GM18858 (cell line): Measurements from ENCODE around the gene TRUB1.
"Not testable (repeated sequence)": the region's sequence is repeated elsewhere in the genome, so short reads cannot be mapped to it uniquely, and the experiment has no call there.

ENCODE experiments used
- ATAC-seq: cut with Tn5 transposase; IDR thresholded peaks from one replicate; pipeline ENCODE4 v1.9.1; 2021; ENCODE audit not compliant: unreplicated experiment

The TRUB1 gene

GRCh38 chr10:114937962-114938855, at the start of gene TRUB1:
Gene TRUB1 (plus strand): TSS chr10:114938195. CDS start chr10:114938254, 59 bp downstream.
- peak; percentile 100 for ATAC-seq

DNA sequence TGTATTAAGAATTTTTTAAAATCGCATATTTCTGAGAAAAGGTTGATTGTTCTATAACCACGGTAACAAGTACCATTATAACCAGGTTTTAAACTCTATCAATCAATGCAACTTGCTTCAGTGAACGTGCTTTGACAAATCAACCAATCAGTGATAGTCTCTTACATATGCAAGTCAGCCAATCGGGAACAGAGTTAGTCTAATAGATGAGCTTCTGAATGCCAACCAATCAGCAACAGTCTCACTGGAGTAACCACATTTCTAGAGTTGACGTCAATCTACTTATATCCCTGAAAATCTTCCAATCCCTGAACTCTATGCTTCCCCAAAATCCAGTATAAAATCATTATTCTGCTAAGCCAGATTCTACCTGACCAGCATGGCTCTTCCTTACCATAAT, 44.7 kb upstream of the TRUB1 start:
- no peak for ATAC-seq

DNA sequence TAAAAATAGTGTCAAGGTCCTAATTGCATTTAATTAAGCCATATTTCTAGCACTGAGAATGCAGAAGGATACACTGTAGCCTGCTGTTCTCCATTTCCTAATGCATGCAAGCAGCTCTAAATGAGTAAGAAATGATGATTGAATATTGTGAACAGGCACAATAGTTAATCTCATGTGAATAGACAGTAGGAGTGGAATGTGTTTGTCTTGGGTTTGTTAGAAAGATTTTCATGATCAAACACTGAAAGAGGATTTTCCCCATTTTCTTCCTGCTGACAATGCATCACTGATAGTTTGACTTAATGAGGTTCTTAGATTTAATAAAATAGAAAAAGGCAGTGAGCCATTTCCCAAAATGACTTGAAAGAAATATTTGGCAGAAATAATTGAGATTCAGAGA, 43.1 kb upstream of the TRUB1 start:
- ATAC-seq, result no peak

GRCh38 chr10:114897011-114897410, 41.0 kb upstream of the TRUB1 start:
- not testable (repeated sequence) for ATAC-seq

GRCh38 chr10:114897593-114897992, 40.4 kb upstream of the TRUB1 start:
- ATAC-seq, result no peak

- no peak for ATAC-seq
Measured at GRCh38 chr10:114899982-114900381, 38.0 kb upstream of the TRUB1 start.

DNA sequence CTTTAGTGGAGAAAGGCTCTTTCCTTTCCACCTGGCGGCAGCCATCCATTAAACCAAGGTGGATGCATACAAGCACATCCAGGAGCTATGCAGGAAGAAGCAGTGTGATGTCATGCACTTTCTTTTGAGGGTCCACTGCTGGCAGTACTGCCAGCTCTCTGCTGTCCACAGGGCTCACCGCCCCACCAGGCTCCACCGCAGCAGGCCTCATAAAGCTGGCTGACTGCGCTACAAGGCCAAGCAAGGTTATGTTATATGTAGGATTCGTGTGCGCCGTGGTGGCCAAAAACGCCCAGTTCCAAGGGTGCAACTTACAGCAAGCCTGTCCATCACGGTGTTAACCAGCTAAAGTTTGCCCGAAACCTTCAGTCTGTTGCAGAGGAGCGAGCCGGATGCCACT, 37.3 kb upstream of the TRUB1 start:
- ATAC-seq, result no peak

DNA sequence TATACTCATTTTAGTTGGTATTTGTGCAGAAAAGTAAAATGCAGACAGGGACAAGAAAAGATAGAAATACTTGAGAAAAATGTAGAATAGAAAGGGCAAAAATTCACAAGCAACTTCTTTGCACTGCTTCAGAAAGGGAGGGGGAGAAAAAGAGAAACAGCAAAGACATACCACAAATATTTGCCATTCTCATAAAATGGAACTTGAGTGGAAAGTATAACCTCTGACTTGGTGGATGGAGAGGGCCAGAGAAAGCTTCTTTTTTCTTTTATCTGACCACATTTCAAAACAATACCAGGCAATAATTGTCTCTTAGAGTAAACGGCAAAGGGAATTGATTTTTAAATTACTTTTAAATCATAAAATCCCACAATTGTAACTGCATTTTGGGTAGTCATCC, 35.8 kb upstream of the TRUB1 start:
- ATAC-seq, result no peak

DNA sequence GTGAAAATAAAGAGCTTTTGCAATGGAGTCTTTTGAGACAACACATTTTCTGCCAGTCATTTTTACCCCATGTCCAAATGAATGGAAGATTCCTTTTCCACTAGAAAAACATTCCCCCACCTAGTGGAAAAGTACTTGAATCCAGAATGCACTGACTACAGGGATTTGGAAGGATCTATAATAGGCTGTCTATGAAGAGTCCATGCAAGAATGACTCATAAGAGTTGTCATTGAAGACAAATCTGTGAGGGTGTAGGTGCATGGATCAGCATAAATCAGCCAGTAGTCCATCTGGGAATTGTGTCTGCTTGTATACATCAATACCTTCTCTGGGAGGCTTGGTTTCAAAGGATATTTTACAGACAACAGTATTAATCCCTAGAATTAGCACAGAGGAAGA, 32.5 kb upstream of the TRUB1 start:
- no peak for ATAC-seq

- ATAC-seq, result no peak
Measured at GRCh38 chr10:114906981-114907380, 31.0 kb upstream of the TRUB1 start.

DNA sequence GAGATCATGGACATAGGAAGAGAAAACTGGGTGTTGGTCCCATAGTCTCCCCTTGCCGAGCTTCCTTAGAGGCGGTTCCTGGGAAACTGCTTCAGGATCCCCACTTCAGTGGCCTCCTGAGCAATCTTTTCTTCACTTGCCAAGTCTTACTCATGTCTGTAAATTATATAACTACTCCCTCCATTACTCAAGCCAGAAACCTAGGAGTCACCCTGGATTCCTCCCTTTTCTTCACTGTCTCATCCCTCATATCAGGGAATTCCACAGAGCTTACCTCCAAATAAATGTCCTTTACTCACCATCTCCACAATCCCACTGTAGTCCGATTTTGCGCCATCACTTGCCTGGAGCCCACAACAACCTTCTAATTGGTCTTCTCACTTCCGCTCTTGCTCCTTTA, 29.1 kb upstream of the TRUB1 start:
- no peak for ATAC-seq

DNA sequence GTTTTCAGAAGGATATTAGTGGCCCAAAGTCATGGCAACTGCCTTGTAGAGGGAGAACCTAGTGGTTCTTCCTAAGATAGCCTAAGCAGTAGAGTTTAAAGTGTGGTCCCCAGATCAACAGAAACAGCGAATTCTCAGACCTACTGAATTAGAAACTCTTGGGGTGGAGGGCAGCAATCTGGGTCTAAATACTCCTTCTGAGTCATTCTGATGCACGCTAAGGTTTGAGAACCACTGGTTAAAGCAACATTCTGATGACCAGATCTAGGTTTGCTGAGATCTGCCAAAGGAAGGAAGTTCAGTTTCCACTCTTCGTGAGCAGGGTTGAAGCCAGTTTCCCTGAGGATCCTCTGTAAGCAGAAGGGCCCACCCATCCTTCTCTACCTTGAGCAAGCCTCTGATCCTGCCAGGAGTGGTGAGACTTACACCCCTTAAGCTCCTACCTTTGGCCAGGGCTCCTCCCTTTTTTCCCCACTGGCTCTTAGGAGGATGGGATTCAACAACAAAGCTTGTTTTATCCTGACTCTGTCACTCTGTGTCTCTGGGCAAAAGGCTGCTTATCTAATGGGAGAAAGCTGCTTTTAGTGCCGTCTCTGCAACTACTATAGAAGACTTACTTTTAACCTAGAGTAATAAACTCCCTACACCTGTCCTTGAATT, 26.8 kb upstream of the TRUB1 start:
- ATAC-seq, result peak; percentile 71

- no peak for ATAC-seq
Measured at GRCh38 chr10:114911801-114912469, 26.1 kb upstream of the TRUB1 start.

DNA sequence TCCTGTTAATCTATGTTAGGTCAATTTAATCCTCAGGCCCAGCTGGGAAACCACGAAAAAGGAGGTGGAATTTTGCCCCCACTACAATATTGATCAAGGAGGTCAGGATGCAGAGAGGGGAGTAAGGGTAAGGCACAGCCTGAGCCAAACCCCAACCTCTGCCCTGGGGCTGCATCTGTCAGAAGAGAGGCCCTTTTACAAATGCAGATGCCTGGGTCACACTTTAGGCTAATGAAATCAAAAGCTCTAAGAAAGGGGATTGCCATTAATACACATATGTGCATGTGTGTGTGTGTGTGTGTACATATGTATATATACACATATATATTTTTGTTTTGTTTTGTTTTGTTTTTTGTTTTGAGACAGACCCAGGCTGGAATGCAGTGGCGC, 25.5 kb upstream of the TRUB1 start:
- no peak for ATAC-seq

DNA sequence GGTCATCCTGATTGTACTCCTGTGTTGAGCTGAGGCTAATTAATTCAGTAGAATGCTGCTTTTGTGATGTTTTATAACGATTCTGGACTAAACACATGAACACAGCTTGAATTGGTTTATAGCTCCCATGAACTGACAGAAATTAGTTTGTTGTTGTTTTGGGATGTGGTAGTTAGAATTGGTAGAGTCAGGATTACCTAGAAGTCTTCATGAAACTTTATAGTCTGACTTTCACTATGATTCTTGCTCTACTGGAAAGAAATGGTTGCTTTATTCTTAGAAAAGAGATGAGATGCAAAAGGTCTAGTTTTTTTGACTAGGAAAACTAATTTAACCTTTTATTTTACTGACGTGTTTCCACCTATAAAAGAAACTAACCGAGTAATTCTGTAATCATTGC, 23.4 kb upstream of the TRUB1 start:
- no peak for ATAC-seq

DNA sequence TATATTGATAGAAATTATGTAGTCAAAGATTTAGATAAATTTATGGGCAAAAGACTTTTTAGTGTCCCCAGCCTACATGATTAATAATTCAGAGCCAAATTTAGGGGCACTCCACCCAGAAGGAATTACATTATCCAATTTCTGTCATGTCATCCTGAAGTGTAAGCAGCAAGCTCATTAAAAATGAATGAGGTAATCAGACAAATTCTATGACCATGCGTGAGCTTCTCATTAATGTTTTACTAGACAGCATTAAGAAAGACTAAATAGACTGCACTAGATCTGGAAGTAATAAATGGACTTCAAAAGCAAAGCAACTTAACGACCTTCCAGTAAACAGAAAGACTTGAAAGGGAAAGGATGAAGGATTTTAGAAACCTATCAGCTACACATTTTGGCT, 22.7 kb upstream of the TRUB1 start:
- ATAC-seq, result no peak

GRCh38 chr10:114916653-114917052, 21.3 kb upstream of the TRUB1 start:
- no peak for ATAC-seq

- no peak for ATAC-seq
Measured at GRCh38 chr10:114917459-114917858, 20.5 kb upstream of the TRUB1 start.

DNA sequence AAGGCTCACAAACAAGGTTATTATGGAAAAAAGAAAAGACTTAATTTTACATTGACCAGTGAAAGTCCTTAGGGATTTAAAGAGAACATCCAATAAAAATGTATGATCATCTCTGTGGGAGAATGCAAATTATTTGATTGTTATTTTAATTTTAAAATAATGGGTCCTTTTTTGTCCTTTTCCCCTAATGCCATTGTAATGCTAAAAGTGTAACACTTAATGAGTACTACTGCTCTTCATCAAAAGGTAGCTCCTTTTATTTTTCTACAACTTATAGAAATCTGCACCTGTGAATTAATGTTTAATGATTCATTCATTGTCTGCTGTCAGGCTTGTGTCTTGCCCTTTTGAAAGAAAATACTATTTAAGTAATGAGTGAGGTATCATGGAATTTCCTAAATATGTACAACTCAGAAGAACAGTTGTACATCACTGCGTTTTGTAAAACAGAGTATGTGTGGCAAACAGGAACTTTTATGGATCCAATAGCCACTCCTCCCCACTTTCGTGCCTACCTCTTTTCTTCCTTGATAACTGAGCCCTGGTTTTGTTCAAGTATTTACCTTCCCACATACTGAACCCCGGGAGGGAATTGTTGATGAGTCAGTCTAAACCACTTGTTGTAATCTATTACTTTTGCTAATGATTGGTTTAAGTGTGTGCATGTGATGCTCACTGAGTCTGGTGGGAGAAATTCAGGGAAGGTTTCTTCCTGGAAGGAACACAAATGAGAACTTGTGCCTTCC, 19.9 kb upstream of the TRUB1 start:
- ATAC-seq, result no peak

- ATAC-seq, result no peak
Measured at GRCh38 chr10:114920459-114920858, 17.5 kb upstream of the TRUB1 start.

DNA sequence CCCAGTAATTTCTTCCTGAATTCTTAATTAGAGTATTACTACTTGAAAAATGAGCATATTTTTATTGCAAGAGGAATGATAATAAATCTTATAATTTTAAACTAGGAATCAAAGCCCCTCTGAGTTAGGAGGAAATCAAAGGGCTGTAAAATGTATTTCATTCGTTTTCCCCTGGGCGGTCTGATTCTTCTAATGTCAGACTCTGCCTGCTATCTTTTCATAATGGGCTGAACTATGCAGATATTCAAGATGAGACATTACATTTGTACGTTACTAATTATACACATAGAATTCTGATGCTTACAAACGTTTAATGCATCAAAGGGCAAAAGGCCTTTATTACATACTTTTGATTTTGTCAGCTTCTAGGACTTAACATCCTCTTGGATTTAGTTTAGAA, 16.0 kb upstream of the TRUB1 start:
- no peak for ATAC-seq
